HG03025 (cell line): Measurements from ENCODE around the gene TRMO.

Source experiments
- ATAC-seq: cut with Tn5 transposase; IDR thresholded peaks from one replicate; pipeline ENCODE4 v1.9.1; 2021; ENCODE audit warnings: mild to moderate bottlenecking, moderate library complexity; ENCODE audit not compliant: unreplicated experiment, low FRiP score

Gene TRMO

GRCh38 chr9:97906236-97906831 lies 16.0 kb downstream of the TRMO start:
- no peak for ATAC-seq

GRCh38 chr9:97905228-97905627 lies 17.1 kb downstream of the TRMO start:
- no peak for ATAC-seq

GRCh38 chr9:97904725-97905124 lies 17.6 kb downstream of the TRMO start:
- ATAC-seq: no peak

GRCh38 chr9:97903177-97903576 lies 19.1 kb downstream of the TRMO start:
- ATAC-seq: no peak

- no peak for ATAC-seq
Observed at GRCh38 chr9:97900738-97901565, 21.3 kb downstream of the TRMO start.

GRCh38 chr9:97900103-97900737 lies 22.1 kb downstream of the TRMO start:
- no peak for ATAC-seq

GRCh38 chr9:97895695-97896332 lies 26.5 kb downstream of the TRMO start:
- ATAC-seq: no peak

- ATAC-seq: no peak
Observed at GRCh38 chr9:97895211-97895610, 27.1 kb downstream of the TRMO start.

GRCh38 chr9:97892421-97892820 lies 29.9 kb downstream of the TRMO start:
- ATAC-seq: no peak

GRCh38 chr9:97891736-97892135 lies 30.6 kb downstream of the TRMO start:
- ATAC-seq: no peak

GRCh38 chr9:97889941-97890887 lies 32.1 kb downstream of the TRMO start:
- no peak for ATAC-seq

- ATAC-seq: no peak
Observed at GRCh38 chr9:97880336-97880735, 42.0 kb downstream of the TRMO start.

- no peak for ATAC-seq
Observed at GRCh38 chr9:97876061-97876460, 46.2 kb downstream of the TRMO start.

GRCh38 chr9:97875111-97875510 lies 47.2 kb downstream of the TRMO start:
- ATAC-seq: no peak

- no peak for ATAC-seq
Observed at GRCh38 chr9:97874624-97875023, 47.7 kb downstream of the TRMO start.

- no peak for ATAC-seq
Observed at GRCh38 chr9:97873882-97874281, 48.4 kb downstream of the TRMO start.

- ATAC-seq: no peak
Observed at GRCh38 chr9:97873425-97873824, 48.9 kb downstream of the TRMO start.

GRCh38 chr9:97868859-97869258 lies 53.4 kb downstream of the TRMO start:
- no peak for ATAC-seq

- ATAC-seq: no peak
Observed at GRCh38 chr9:97866848-97867247, 55.5 kb downstream of the TRMO start.

- ATAC-seq: no peak
Observed at GRCh38 chr9:97866300-97866699, 56.0 kb downstream of the TRMO start.
